Measurements from ENCODE around the gene PCSK7. TPM values are rescaled to one million over a fixed set of nuclear protein-coding genes. Genes with fewer than 3 reads are reported as not detected.
A peak's percentile ranks its signal among the peaks of the same experiment; 100 is the strongest.

Gene PCSK7
- total RNA-seq = 21.9 and 25.9 TPM in 2 replicates
- 33.0 and 33.2 TPM in 2 replicates for polyA plus RNA-seq

GRCh38 chr11:117231842-117232091 lies at the start of gene PCSK7:
PCSK7 (minus strand) TSS chr11:117232073; CDS start chr11:117229844, 2,229 bp downstream.
- DNase-seq (ENCODE audit: low spot score) = no peak
- Histone ChIP-seq H3K4me3 (peak within 1 kb of the TSS; percentile 100), H2AFZ (peak within 1 kb of the TSS; percentile 100), H3K9me2 (replicated peaks; ENCODE audit: insufficient read depth) (no peaks in the 10 kb centered on the region), H3K4me2 (peak within 1 kb of the TSS; percentile 92), H3K27me3 (no peaks in the 10 kb centered on the region), H3K27ac (peak within 1 kb of the TSS; percentile 98), H3K79me2 (peaks cover 62% of the 10 kb centered on the region), H3K9me3 (ENCODE audit: low read depth) (no peaks in the 10 kb centered on the region), H3K36me3 (replicated peaks; ENCODE audit: insufficient read depth, low read depth) (no peaks in the 10 kb centered on the region), H4K20me1 (ENCODE audit: insufficient read depth, poor library complexity, severe bottlenecking) (no peaks in the 10 kb centered on the region), H3K4me1 (ENCODE audit: insufficient read depth) (peaks cover 24% of the 10 kb centered on the region)
- WGBS (ENCODE audit: low lambda C conversion rate, missing lambda C conversion rate) = 1% methylated on average over 10 of the region's 13 CpGs
- TF ChIP-seq EZH2 (IDR thresholded peaks at IDR 0.05; ENCODE audit: borderline replicate concordance) (no peak), EZH2phosphoT487 (IDR thresholded peaks at IDR 0.05; ENCODE audit: low read depth, severe bottlenecking, unreplicated experiment) (no peak), CTCF (IDR thresholded peaks at IDR 0.05; ENCODE audit: poor library complexity) (no peak)

GRCh38 chr11:117281159-117281558 lies 49.3 kb upstream of the PCSK7 start:
- Histone ChIP-seq H3K4me2 (no peak overlapping the region), H3K36me3 (replicated peaks; ENCODE audit: insufficient read depth, low read depth) (no peaks in the 10 kb centered on the region), H3K79me2 (no peaks in the 10 kb centered on the region), H2AFZ (no peak overlapping the region), H3K27ac (peak overlapping the region; percentile 39), H3K27me3 (no peaks in the 10 kb centered on the region), H3K4me3 (no peak overlapping the region), H4K20me1 (ENCODE audit: insufficient read depth, poor library complexity, severe bottlenecking) (no peaks in the 10 kb centered on the region), H3K9me3 (ENCODE audit: low read depth) (no peaks in the 10 kb centered on the region), H3K9me2 (replicated peaks; ENCODE audit: insufficient read depth) (no peaks in the 10 kb centered on the region), H3K4me1 (ENCODE audit: insufficient read depth) (no peaks in the 10 kb centered on the region)
- WGBS (ENCODE audit: low lambda C conversion rate, missing lambda C conversion rate) = 52% methylated on average over 6 of the region's 6 CpGs
- TF ChIP-seq EZH2 (IDR thresholded peaks at IDR 0.05; ENCODE audit: borderline replicate concordance) = no peak
- TF ChIP-seq EZH2phosphoT487 (IDR thresholded peaks at IDR 0.05; ENCODE audit: low read depth, severe bottlenecking, unreplicated experiment) = no peak
- DNase-seq (ENCODE audit: low spot score) = peak; percentile 42

GRCh38 chr11:117279711-117280376 lies 48.0 kb upstream of the PCSK7 start:
- Histone ChIP-seq H3K9me3 (ENCODE audit: low read depth) (no peaks in the 10 kb centered on the region), H2AFZ (no peak overlapping the region), H3K36me3 (replicated peaks; ENCODE audit: insufficient read depth, low read depth) (no peaks in the 10 kb centered on the region), H3K27me3 (no peaks in the 10 kb centered on the region), H3K4me1 (ENCODE audit: insufficient read depth) (no peaks in the 10 kb centered on the region), H3K27ac (peak overlapping the region; percentile 39), H3K79me2 (no peaks in the 10 kb centered on the region), H4K20me1 (ENCODE audit: insufficient read depth, poor library complexity, severe bottlenecking) (no peaks in the 10 kb centered on the region), H3K9me2 (replicated peaks; ENCODE audit: insufficient read depth) (no peaks in the 10 kb centered on the region), H3K4me2 (no peak overlapping the region), H3K4me3 (no peak overlapping the region)
- TF ChIP-seq EZH2phosphoT487 (IDR thresholded peaks at IDR 0.05; ENCODE audit: low read depth, severe bottlenecking, unreplicated experiment) (no peak), CTCF (IDR thresholded peaks at IDR 0.05; ENCODE audit: poor library complexity) (no peak), EZH2 (IDR thresholded peaks at IDR 0.05; ENCODE audit: borderline replicate concordance) (no peak)
- no peak for DNase-seq (ENCODE audit: low spot score)
- 58% methylated on average over 4 of the region's 4 CpGs for whole genome bisulfite sequencing (ENCODE audit: low lambda C conversion rate, missing lambda C conversion rate)

GRCh38 chr11:117278347-117278746 lies 46.5 kb upstream of the PCSK7 start:
- Histone ChIP-seq H2AFZ (no peak overlapping the region), H3K4me2 (no peak overlapping the region), H4K20me1 (ENCODE audit: insufficient read depth, poor library complexity, severe bottlenecking) (no peaks in the 10 kb centered on the region), H3K4me1 (ENCODE audit: insufficient read depth) (no peaks in the 10 kb centered on the region), H3K27me3 (no peaks in the 10 kb centered on the region), H3K79me2 (no peaks in the 10 kb centered on the region), H3K4me3 (no peak overlapping the region), H3K9me3 (ENCODE audit: low read depth) (no peaks in the 10 kb centered on the region), H3K36me3 (replicated peaks; ENCODE audit: insufficient read depth, low read depth) (no peaks in the 10 kb centered on the region), H3K9me2 (replicated peaks; ENCODE audit: insufficient read depth) (no peaks in the 10 kb centered on the region), H3K27ac (no peak overlapping the region)
- DNase-seq (ENCODE audit: low spot score) = no peak
- TF ChIP-seq EZH2 (IDR thresholded peaks at IDR 0.05; ENCODE audit: borderline replicate concordance) = no peak
- no peak for TF ChIP-seq EZH2phosphoT487 (IDR thresholded peaks at IDR 0.05; ENCODE audit: low read depth, severe bottlenecking, unreplicated experiment)
- no peak for TF ChIP-seq CTCF (IDR thresholded peaks at IDR 0.05; ENCODE audit: poor library complexity)
- WGBS (ENCODE audit: low lambda C conversion rate, missing lambda C conversion rate) = 72% methylated on average over 2 of the region's 2 CpGs

All from hepatocyte (in vitro differentiated cells).